Ovary (tissue), 9 donors: Measurements from ENCODE around the gene XYLT1. TPM values are rescaled to one million over a fixed set of nuclear protein-coding genes. Genes with fewer than 3 reads are reported as not detected.

Experiments
- DNase-seq, 5 donors: peaks; one replicate each; pipeline ENCODE4 v3.0.0-alpha.2; 2019 to 2020
- H3K27ac ChIP-seq, 2 donors: fragments of 200-600 bp; one replicate each; pipeline versions ENCODE4 v1.5.1 to v1.8.0; 2019 to 2022
- H3K27me3 ChIP-seq: fragments of 200-600 bp; one replicate; pipeline ENCODE4 v1.8.0; 2022
- H3K36me3 ChIP-seq: fragments of 200-600 bp; sonication (generic); one replicate; pipeline ENCODE4 v1.5.1; 2019
- H3K4me1 ChIP-seq: one replicate; pipeline ENCODE4 v1.8.1; 2013; ENCODE audit warnings: mild to moderate bottlenecking, moderate library complexity; ENCODE audit not compliant: insufficient read depth
- H3K4me3 ChIP-seq: fragments of 200-600 bp; sonication (generic); one replicate; pipeline ENCODE4 v1.5.1; 2017
- H3K9me3 ChIP-seq, 2 donors: fragments of 200-600 bp in 1 of 2; sonication (generic) in 1 of 2; one replicate each; pipeline versions ENCODE4 v1.5.1 to v1.8.1; 2013 to 2019; ENCODE audit warnings: mild to moderate bottlenecking in 1 of 2, moderate library complexity in 1 of 2
- EP300 ChIP-seq: sonication (generic); formaldehyde crosslinking; IDR thresholded peaks from one replicate; pipeline ENCODE4 v1.6.1; 2017; ENCODE audit warnings: antibody characterized with exemption
- POLR2A ChIP-seq: fragments of 450-650 bp; IDR thresholded peaks from one replicate; pipeline ENCODE4 v1.6.1; 2017; ENCODE audit warnings: antibody characterized with exemption, mild to moderate bottlenecking, moderate library complexity
- WGBS, 3 donors: extraction: QIAGEN DNeasy Blood & Tissue Kit in 1 of 3; methylation state at CpG; one replicate each; pipeline versions ENCODE4 v1.1.5 to v1.1.7; 2013 to 2017; 5-methylcytosine and 5-hydroxymethylcytosine counted together
- intact Hi-C, 4 donors: fragments of 100-400 bp; cut with DNase I; formaldehyde crosslinking; loops; one replicate each; pipeline versions ENCODE4 v1.11.0 to v1.15.1; 2022 to 2023
- polyA plus RNA-seq, 2 donors: library from polyadenylated mRNA; stranded (reverse); fragments of 200-250 nt in 1 of 2; fragments of 350-450 nt in 1 of 2; fragmentation: Illumina TruSeq in 1 of 2; extraction: RNeasy Lipid Tissue Mini Kit (QIAGEN cat#74804) in 1 of 2; gene quantifications; one replicate each; pipeline ENCODE4 v1.2.3, GENCODE V29; 2013 to 2014
- total RNA-seq, 7 donors: library from RNA; depleted of rRNA in 2 of 7; stranded (reverse); fragments of >200 nt in 2 of 7; fragmentation: NEBNext Ultra II Directional in 3 of 7; extraction: Animal tissue kit (Norgen Biotek cat#: 25700) in 3 of 7; gene quantifications; one replicate each; pipeline versions ENCODE4 v1.1.0 to v1.2.4, GENCODE V29; 2016 to 2023
- TF ChIP-seq, protein P1 (sequence below), 3 donors: fragments of 450-650 bp in 2 of 3; fragments of 200-600 bp in 1 of 3; IDR thresholded peaks; one replicate each; pipeline versions ENCODE4 v1.5.1 to v1.8.0; 2016 to 2022; ENCODE audit warnings: antibody characterized with exemption in 3 of 3, mild to moderate bottlenecking in 1 of 3
- donor health status: DM: no; HTN: no; CAD: no; lungs with moderate emphysema.
- donor health status: DM: no; HTN: no; CAD: no.
- donor health status: Bipolar disorder and iron deficiency.
- donor health status: DM: yes; HTN: yes; CAD: no.
- donor health status: DM: no; HTN: no; CAD: no.
- donor health status: DM: yes; HTN: yes; CAD: no.

XYLT1 gene
- total and polyA plus RNA-seq, 9 donors: 3.2 to 38.0 (median 17.3) TPM

DNA sequence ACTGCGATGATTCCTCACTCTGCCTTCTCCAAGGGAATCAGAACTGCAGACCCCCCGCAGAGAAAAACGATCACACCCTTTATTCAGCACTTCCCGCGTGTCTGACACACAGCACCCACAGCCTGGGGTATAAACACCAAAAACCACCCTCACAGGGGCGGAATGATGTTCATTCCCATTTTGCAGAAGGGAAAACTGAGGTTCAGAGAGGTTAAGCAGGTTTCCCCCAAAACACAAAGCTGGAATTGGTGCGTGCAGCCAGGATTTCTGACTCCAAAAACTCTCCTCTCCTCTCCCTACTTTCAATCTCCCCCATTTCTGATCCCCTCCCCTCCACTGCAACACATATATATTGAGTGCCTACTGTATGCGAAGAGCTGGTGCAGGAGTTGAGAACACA is 55.8 kb downstream of the XYLT1 start:
- intact Hi-C loops: no loop called here
- no peak for DNase-seq
- Histone ChIP-seq H3K9me3 (no peaks in the 10 kb centered on the region), H3K4me1 (peaks cover 7% of the 10 kb centered on the region), H3K36me3 (no peaks in the 10 kb centered on the region), H3K27ac (no peak overlapping the region), H3K27me3 (no peaks in the 10 kb centered on the region), H3K4me3 (no peak overlapping the region)
- 94 to 95% (median 95%) methylated on average over 8 of the region's 8 CpGs for WGBS, 3 donors
- TF ChIP-seq POLR2A (no peak), EP300 (no peak)
- TF ChIP-seq, protein P1, sequence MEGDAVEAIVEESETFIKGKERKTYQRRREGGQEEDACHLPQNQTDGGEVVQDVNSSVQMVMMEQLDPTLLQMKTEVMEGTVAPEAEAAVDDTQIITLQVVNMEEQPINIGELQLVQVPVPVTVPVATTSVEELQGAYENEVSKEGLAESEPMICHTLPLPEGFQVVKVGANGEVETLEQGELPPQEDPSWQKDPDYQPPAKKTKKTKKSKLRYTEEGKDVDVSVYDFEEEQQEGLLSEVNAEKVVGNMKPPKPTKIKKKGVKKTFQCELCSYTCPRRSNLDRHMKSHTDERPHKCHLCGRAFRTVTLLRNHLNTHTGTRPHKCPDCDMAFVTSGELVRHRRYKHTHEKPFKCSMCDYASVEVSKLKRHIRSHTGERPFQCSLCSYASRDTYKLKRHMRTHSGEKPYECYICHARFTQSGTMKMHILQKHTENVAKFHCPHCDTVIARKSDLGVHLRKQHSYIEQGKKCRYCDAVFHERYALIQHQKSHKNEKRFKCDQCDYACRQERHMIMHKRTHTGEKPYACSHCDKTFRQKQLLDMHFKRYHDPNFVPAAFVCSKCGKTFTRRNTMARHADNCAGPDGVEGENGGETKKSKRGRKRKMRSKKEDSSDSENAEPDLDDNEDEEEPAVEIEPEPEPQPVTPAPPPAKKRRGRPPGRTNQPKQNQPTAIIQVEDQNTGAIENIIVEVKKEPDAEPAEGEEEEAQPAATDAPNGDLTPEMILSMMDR (IDR thresholded peaks at IDR 0.05): no peak

DNA sequence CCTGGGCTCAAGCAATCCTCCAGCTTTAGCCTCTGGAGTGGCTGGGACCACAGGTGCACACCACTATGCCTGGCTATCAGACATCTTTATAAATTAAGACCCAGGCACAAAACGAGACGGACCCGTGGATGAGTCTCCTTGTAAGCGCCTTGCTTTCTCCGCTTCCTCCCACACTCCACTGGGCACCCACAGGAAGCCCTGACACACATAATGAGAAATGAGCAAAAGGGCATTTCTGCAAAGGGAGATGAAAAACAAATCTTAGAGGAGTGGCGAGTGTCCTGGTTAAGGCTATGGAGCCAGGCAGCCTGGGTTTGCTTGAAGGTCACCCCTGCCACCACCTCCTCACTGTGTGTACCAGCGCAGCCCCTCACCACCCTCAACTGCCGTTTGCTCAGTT is 56.3 kb downstream of the XYLT1 start:
- no peak for TF ChIP-seq POLR2A
- TF ChIP-seq EP300: no peak
- TF ChIP-seq, protein P1 (IDR thresholded peaks at IDR 0.05): no peak
- WGBS, 3 donors: 74 to 80% (median 79%) methylated on average over 8 of the region's 8 CpGs
- no peak for DNase-seq

DNA sequence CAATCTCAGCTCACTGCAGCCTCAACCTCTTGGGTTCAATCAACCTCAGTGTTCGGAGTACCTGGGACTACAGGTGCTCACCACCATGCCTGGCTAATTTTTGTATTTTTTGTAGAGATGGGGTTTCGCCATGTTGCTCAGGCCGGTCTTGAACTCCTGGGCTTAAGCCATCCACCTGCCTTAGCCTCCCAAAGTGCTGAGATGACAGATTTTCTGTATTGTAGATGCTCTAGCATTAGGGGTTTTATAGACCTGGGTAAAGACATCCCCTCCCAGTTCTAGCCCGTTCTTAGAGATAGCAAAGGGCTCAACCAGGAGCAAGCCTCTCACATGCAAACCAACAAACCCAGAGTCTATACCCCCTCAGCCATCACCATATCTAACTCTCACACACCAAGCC is 57.3 kb downstream of the XYLT1 start:
- Histone ChIP-seq H3K4me1 (peaks cover 7% of the 10 kb centered on the region), H3K27ac (no peak overlapping the region), H3K36me3 (no peaks in the 10 kb centered on the region), H3K4me3 (no peak overlapping the region), H3K27me3 (no peaks in the 10 kb centered on the region), H3K9me3 (no peaks in the 10 kb centered on the region)
- intact Hi-C loops: no loop called here
- TF ChIP-seq, protein P1 (IDR thresholded peaks at IDR 0.05): no peak
- TF ChIP-seq EP300: no peak
- no peak for TF ChIP-seq POLR2A
- DNase-seq: no peak
- WGBS, 3 donors: 94 to 96% (median 95%) methylated on average over 4 of the region's 4 CpGs

More for the DNA sequence above, 56.3 kb downstream of the XYLT1 start:
- no peak overlapping the region for H3K27ac ChIP-seq
- H3K27me3 ChIP-seq: no peaks in the 10 kb centered on the region
- H3K9me3 ChIP-seq: no peaks in the 10 kb centered on the region
- intact Hi-C loops: no loop called here
- H3K4me1 ChIP-seq: peaks cover 7% of the 10 kb centered on the region
- H3K4me3 ChIP-seq: no peak overlapping the region
- no peaks in the 10 kb centered on the region for H3K36me3 ChIP-seq

DNA sequence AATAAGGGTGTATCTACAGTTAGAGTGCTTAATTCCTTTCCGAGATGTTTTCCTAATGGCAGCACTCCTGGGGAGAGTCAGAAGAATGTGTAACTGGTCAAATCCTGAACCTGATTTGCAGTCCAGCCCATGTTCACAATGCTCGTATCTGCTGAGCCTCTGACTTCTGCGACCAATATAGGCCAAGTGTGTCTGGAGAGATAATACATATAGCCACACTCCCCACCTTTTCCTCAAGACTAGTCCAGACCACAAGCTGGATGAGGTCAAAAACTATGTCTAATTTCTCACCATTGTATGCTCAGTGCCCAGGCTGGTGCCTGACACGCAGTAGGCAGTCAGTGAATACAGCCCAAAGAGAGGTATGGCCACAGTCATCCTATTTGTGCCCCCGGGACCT is 58.0 kb downstream of the XYLT1 start:
- peaks cover 7% of the 10 kb centered on the region for H3K4me1 ChIP-seq
- no peak overlapping the region for H3K4me3 ChIP-seq
- DNase-seq: no peak
- H3K9me3 ChIP-seq: no peaks in the 10 kb centered on the region
- no peaks in the 10 kb centered on the region for H3K27me3 ChIP-seq
- TF ChIP-seq, protein P1 (IDR thresholded peaks at IDR 0.05): no peak
- TF ChIP-seq POLR2A (no peak), EP300 (no peak)
- no peaks in the 10 kb centered on the region for H3K36me3 ChIP-seq
- H3K27ac ChIP-seq: no peak overlapping the region
- intact Hi-C loops: no loop called here
- WGBS, 3 donors: 82 to 92% (median 83%) methylated on average over 5 of the region's 5 CpGs

DNA sequence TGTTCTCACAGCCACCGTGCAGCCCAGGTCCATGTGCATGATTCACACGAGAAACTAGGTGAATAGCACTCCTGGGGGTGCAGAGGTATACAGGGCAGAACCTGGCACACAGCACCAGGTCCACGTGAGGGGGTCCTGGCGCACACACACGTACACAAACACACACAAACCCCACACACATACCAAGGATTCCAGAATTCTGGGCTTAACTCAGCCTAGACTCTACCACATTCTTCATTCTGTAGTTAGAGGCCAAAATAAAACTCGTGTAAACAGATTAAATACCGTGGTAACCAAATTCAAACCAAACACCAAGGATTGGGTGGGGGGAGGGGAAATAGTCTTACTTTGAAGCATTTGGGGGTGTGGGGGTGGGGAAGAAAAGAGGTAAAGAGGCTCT is 58.5 kb downstream of the XYLT1 start:
- peaks cover 7% of the 10 kb centered on the region for H3K4me1 ChIP-seq
- intact Hi-C loops: no loop called here
- no peaks in the 10 kb centered on the region for H3K27me3 ChIP-seq
- no peak for TF ChIP-seq POLR2A
- no peak for TF ChIP-seq EP300
- TF ChIP-seq, protein P1 (IDR thresholded peaks at IDR 0.05): no peak
- H3K27ac ChIP-seq: no peak overlapping the region
- no peaks in the 10 kb centered on the region for H3K9me3 ChIP-seq
- 43 to 48% (median 46%) methylated on average over 7 of the region's 7 CpGs for WGBS, 3 donors
- no peak overlapping the region for H3K4me3 ChIP-seq
- H3K36me3 ChIP-seq: no peaks in the 10 kb centered on the region
- DNase-seq: no peak
